ENCODE data around the gene PAQR6.

- no peak for TF ChIP-seq POLR2A (IDR thresholded peaks at IDR 0.05; ENCODE audit: low read length)
- TF ChIP-seq GATA1 (IDR thresholded peaks at IDR 0.05; ENCODE audit: low read depth, low read length) = no peak
Observed at GRCh38 chr1:156212130-156212529, 35.7 kb downstream of the PAQR6 start.

All from erythroblast (primary cell).